SK-N-SH (cell line): ENCODE data around the gene PPP1R10. TPM values are rescaled to one million over a fixed set of nuclear protein-coding genes. Genes with fewer than 3 reads are reported as not detected.
A peak's percentile ranks its signal among the peaks of the same experiment; 100 is the strongest.

ENCODE experiments used
- CTCF ChIA-PET: fragments of 300-600, 350-600 bp; formaldehyde crosslinking; extraction: SDS; loops from one replicate; lab custom pipeline; 2021; lab: Yijun Ruan, JAX
- POLR2A ChIA-PET: fragments of 350-600 bp; sonication (Branson Sonifier 250); formaldehyde crosslinking; extraction: SDS; loops from one replicate; lab custom pipeline; 2020; ENCODE audit warnings: antibody characterized with exemption, inconsistent platforms; lab: Yijun Ruan, JAX
- DNase-seq: peaks from one replicate; pipeline ENCODE4 v3.0.0; 2012
- H2AFZ ChIP-seq: fragments of 200-600 bp; sonication (generic); 2 replicates; pipeline ENCODE4 v1.8.1; 2016; ENCODE audit warnings: antibody characterized with exemption, mild to moderate bottlenecking, low read depth
- H3F3A ChIP-seq: fragments of 200-600 bp; sonication (generic); replicated peaks from 2 replicates; pipeline ENCODE3; 2016; ENCODE audit warnings: antibody characterized with exemption, mild to moderate bottlenecking; ENCODE audit not compliant: insufficient read depth
- H3K27ac ChIP-seq, 2 experiments: fragments of 200-500 bp in 1 of 2; fragments of 200-600 bp in 1 of 2; sonication (Bioruptor generic) in 1 of 2; sonication (generic), shearing (Covaris generic) in 1 of 2; 2 replicates each; pipeline versions ENCODE4 v1.5.1 to v1.6.1; 2014 to 2016; ENCODE audit warnings: low read depth in 2 of 2, inconsistent platforms in 1 of 2, low read length in 1 of 2, mild to moderate bottlenecking in 1 of 2, mixed read lengths in 1 of 2
- H3K27me3 ChIP-seq: fragments of 200-600 bp; sonication (generic), shearing (Covaris generic); 2 replicates; pipeline ENCODE4 v1.6.1; 2016; ENCODE audit warnings: mixed run types; ENCODE audit not compliant: insufficient read depth
- H3K36me3 ChIP-seq, 2 experiments: fragments of 200-500 bp in 1 of 2; fragments of 200-600 bp in 1 of 2; sonication (Bioruptor generic) in 1 of 2; sonication (generic) in 1 of 2; replicated peaks in 1 of 2; 2 replicates each; pipeline versions ENCODE3 to v1.5.1; 2014 to 2016; ENCODE audit warnings: low read length in 1 of 2, mild to moderate bottlenecking in 1 of 2; ENCODE audit not compliant: insufficient read depth in 2 of 2, control insufficient read depth in 1 of 2
- H3K4me1 ChIP-seq, 2 experiments: fragments of 200-500 bp in 1 of 2; fragments of 200-600 bp in 1 of 2; sonication (Bioruptor generic) in 1 of 2; sonication (generic), shearing (Covaris generic) in 1 of 2; 2 replicates each; pipeline versions ENCODE4 v1.5.1 to v1.6.1; 2014 to 2016; ENCODE audit warnings: low read depth in 1 of 2, low read length in 1 of 2, mixed run types in 1 of 2; ENCODE audit not compliant: insufficient read depth in 2 of 2, control insufficient read depth in 1 of 2
- H3K4me2 ChIP-seq: fragments of 200-600 bp; sonication (generic), shearing (Covaris generic); 2 replicates; pipeline ENCODE4 v1.6.1; 2017; ENCODE audit warnings: mixed run types
- H3K4me3 ChIP-seq, 2 experiments: fragments of 200-500 bp in 1 of 2; fragments of 200-600 bp in 1 of 2; sonication (Bioruptor generic) in 1 of 2; sonication (generic), shearing (Covaris generic) in 1 of 2; 2 replicates each; pipeline versions ENCODE4 v1.5.1 to v1.8.1; 2014 to 2016; ENCODE audit warnings: low read depth in 2 of 2, inconsistent platforms in 1 of 2, low read length in 1 of 2, mild to moderate bottlenecking in 1 of 2, mixed read lengths in 1 of 2, moderate library complexity in 1 of 2
- H3K79me2 ChIP-seq: fragments of 200-600 bp; sonication (generic); 2 replicates; pipeline ENCODE4 v1.8.1; 2017; ENCODE audit warnings: mild to moderate bottlenecking; ENCODE audit not compliant: insufficient read depth
- H3K9ac ChIP-seq: fragments of 200-600 bp; sonication (generic); 2 replicates; pipeline ENCODE4 v1.6.1; 2017; ENCODE audit warnings: mixed run types
- H3K9me2 ChIP-seq: fragments of 200-600 bp; sonication (generic); 2 replicates; pipeline ENCODE4 v1.6.1; 2017; ENCODE audit warnings: mixed run types
- H3K9me3 ChIP-seq: fragments of 200-600 bp; sonication (generic); 2 replicates; pipeline ENCODE4 v1.6.1; 2017; ENCODE audit warnings: mixed run types, mild to moderate bottlenecking, moderate library complexity
- H4K20me1 ChIP-seq: fragments of 200-600 bp; sonication (generic); 2 replicates; pipeline ENCODE4 v1.6.1; 2017; ENCODE audit warnings: mild to moderate bottlenecking, mixed run types; ENCODE audit not compliant: insufficient read depth
- CHD2 ChIP-seq: fragments of 150-350 bp; IDR thresholded peaks from 2 replicates; pipeline ENCODE4 v1.6.1; 2018; ENCODE audit warnings: low read length; ENCODE audit not compliant: partially characterized antibody
- CTCF ChIP-seq: fragments of 200-600 bp; sonication (generic); IDR thresholded peaks from 2 replicates; pipeline ENCODE4 v1.6.1; 2017; ENCODE audit warnings: antibody characterized with exemption, mild to moderate bottlenecking, moderate library complexity
- FOXM1 ChIP-seq: IDR thresholded peaks from 2 replicates; pipeline ENCODE4 v1.4.0; 2012; ENCODE audit warnings: low read depth, mild to moderate bottlenecking
- GATA2 ChIP-seq: sonication (generic); formaldehyde crosslinking; IDR thresholded peaks from 2 replicates; pipeline ENCODE4 v1.5.0; 2020; ENCODE audit warnings: mild to moderate bottlenecking, missing genetic modification reagents
- JUND ChIP-seq: IDR thresholded peaks from 2 replicates; pipeline ENCODE4 v1.4.0; 2012
- MAX ChIP-seq: IDR thresholded peaks from 2 replicates; pipeline ENCODE4 v1.4.0; 2012; ENCODE audit warnings: low read depth
- POLR2AphosphoS5 ChIP-seq: IDR thresholded peaks from 2 replicates; pipeline ENCODE4 v1.6.1; 2012; ENCODE audit warnings: low read depth, low read length
- RAD21 ChIP-seq: IDR thresholded peaks from 2 replicates; pipeline ENCODE4 v1.6.1; 2012; ENCODE audit warnings: mild to moderate bottlenecking, low read length
- RCOR1 ChIP-seq: fragments of 150-350 bp; IDR thresholded peaks from 2 replicates; pipeline ENCODE4 v1.6.1; 2017; ENCODE audit warnings: antibody characterized with exemption, low read length
- SIN3A ChIP-seq: IDR thresholded peaks from 2 replicates; pipeline ENCODE4 v1.6.1; 2012; ENCODE audit warnings: low read depth, mild to moderate bottlenecking, low read length, moderate library complexity, borderline replicate concordance
- TCF12 ChIP-seq: IDR thresholded peaks from 2 replicates; pipeline ENCODE4 v1.4.0; 2012
- TEAD4 ChIP-seq: IDR thresholded peaks from 2 replicates; pipeline ENCODE4 v1.4.0; 2012; ENCODE audit warnings: mild to moderate bottlenecking, borderline replicate concordance; ENCODE audit not compliant: insufficient read depth
- WGBS: methylation state at CpG from one replicate; pipeline ENCODE4 v1.1.6; 2017; ENCODE audit warnings: low lambda C conversion rate; 5-methylcytosine and 5-hydroxymethylcytosine counted together
- polyA plus RNA-seq, 3 experiments: library from polyadenylated mRNA; depleted of rRNA; stranded (reverse); fragments of >200 nt; gene quantifications; 2 replicates each; pipeline ENCODE4 v1.2.3, GENCODE V29; 2012

Gene PPP1R10
- polyA plus RNA-seq, 1 of the 3 experiments (the other 2 are of a cell fraction): 16.8 TPM

- Histone ChIP-seq H2AFZ (no peak overlapping the region), H3K4me2 (no peak overlapping the region), H3K4me1 (peaks cover 22 to 23% of the 10 kb centered on the region in 2 experiments), H3K27me3 (no peaks in the 10 kb centered on the region), H3K9me2 (no peaks in the 10 kb centered on the region), H3K79me2 (peaks cover 62% of the 10 kb centered on the region), H3F3A (peaks cover 52% of the 10 kb centered on the region), H3K36me3 (peaks cover 51 to 62% of the 10 kb centered on the region in 2 experiments), H3K9ac (no peak overlapping the region), H3K27ac (no peak overlapping the region), H3K9me3 (no peaks in the 10 kb centered on the region), H3K4me3 (no peak overlapping the region), H4K20me1 (peaks cover 16% of the 10 kb centered on the region)
- TF ChIP-seq FOXM1 (no peak), SIN3A (no peak), JUND (no peak), CTCF (no peak), MAX (no peak), RCOR1 (no peak)
- CTCF ChIA-PET: interaction anchor here (1.5 to 3.8 kb wide), 7 partner anchors 10 to 70 kb away, joined by 5 to 33 read pairs (median 8); no protein-coding TSS in a partner anchor
- 89% methylated on average over 9 of the region's 9 CpGs for WGBS
- POLR2A ChIA-PET: interaction anchor here (0.9 to 1.9 kb wide), 4 partner anchors 11 to 54 kb away, joined by 3 to 12 read pairs (median 5); partner anchors contain the start of gene PRR3
- no peak for DNase-seq
Measured at GRCh38 chr6:30611150-30611855, 5.7 kb downstream of the PPP1R10 start.

- peaks cover 41% of the 10 kb centered on the region for H3F3A ChIP-seq
- no peaks in the 10 kb centered on the region for H3K9me3 ChIP-seq
- H3K9me2 ChIP-seq: no peaks in the 10 kb centered on the region
- H3K4me1 ChIP-seq: peaks cover 22 to 23% of the 10 kb centered on the region in 2 experiments
- H3K27ac ChIP-seq: no peak overlapping the region
- CTCF ChIA-PET: interaction anchor here (1.0 to 2.0 kb wide), 5 partner anchors 9 to 69 kb away, joined by 3 to 18 read pairs (median 5); partner anchors contain the start of gene ATAT1
- peaks cover 51% of the 10 kb centered on the region for H3K79me2 ChIP-seq
- no peak overlapping the region for H3K4me2 ChIP-seq
- H4K20me1 ChIP-seq: peaks cover 16% of the 10 kb centered on the region
- H3K36me3 ChIP-seq: peaks cover 52 to 64% of the 10 kb centered on the region in 2 experiments
- no peak for TF ChIP-seq GATA2 (CRISPR knock-in tag)
- TF ChIP-seq POLR2AphosphoS5: peak; percentile 16; the same call in 1 of the 2 replicates
- TF ChIP-seq TEAD4: no peak
- no peak for TF ChIP-seq CHD2
- TF ChIP-seq RAD21: no peak
- no peak for TF ChIP-seq TCF12
- POLR2A ChIA-PET: interaction anchor here (0.9 to 1.9 kb wide), 3 partner anchors 10 to 36 kb away, joined by 3 to 12 read pairs (median 7); no protein-coding TSS in a partner anchor
- no peak overlapping the region for H3K4me3 ChIP-seq
- H2AFZ ChIP-seq: no peak overlapping the region
- no peak overlapping the region for H3K9ac ChIP-seq
- DNase-seq: no peak
- H3K27me3 ChIP-seq: no peaks in the 10 kb centered on the region
- WGBS: 85% methylated on average over 4 of the region's 4 CpGs
Measured at GRCh38 chr6:30610065-30610464, 7.0 kb downstream of the PPP1R10 start.
